ENCODE results near the gene GOLGB1.

GOLGB1 gene

GRCh38 chr3:121736112-121736511, 13.4 kb downstream of the GOLGB1 start:
- no peaks in the 10 kb centered on the region for H3K36me3 ChIP-seq (ENCODE audit: control insufficient read depth, insufficient read depth, low read length)
- no peaks in the 10 kb centered on the region for H3K27me3 ChIP-seq (ENCODE audit: control insufficient read depth, insufficient read depth, low read length)
- no peak overlapping the region for H3K27ac ChIP-seq (ENCODE audit: low read depth, low read length)
- H3K4me3 ChIP-seq (ENCODE audit: low read length), result no peak overlapping the region
- no peak overlapping the region for H3K9ac ChIP-seq (ENCODE audit: low read length)
- no peaks in the 10 kb centered on the region for H3K4me1 ChIP-seq (ENCODE audit: control insufficient read depth, insufficient read depth, low read length)

GRCh38 chr3:121735047-121735696, 14.4 kb downstream of the GOLGB1 start:
- no peaks in the 10 kb centered on the region for H3K4me1 ChIP-seq (ENCODE audit: control insufficient read depth, insufficient read depth, low read length)
- H3K27ac ChIP-seq (ENCODE audit: low read depth, low read length), result no peak overlapping the region
- H3K4me3 ChIP-seq (ENCODE audit: low read length), result no peak overlapping the region

GRCh38 chr3:121730940-121731687, 18.4 kb downstream of the GOLGB1 start:
- H3K27ac ChIP-seq (ENCODE audit: low read depth, low read length), result no peak overlapping the region
- no peak overlapping the region for H3K4me3 ChIP-seq (ENCODE audit: low read length)
- no peaks in the 10 kb centered on the region for H3K27me3 ChIP-seq (ENCODE audit: control insufficient read depth, insufficient read depth, low read length)
- H3K36me3 ChIP-seq (ENCODE audit: control insufficient read depth, insufficient read depth, low read length), result peaks cover 2% of the 10 kb centered on the region
- H3K4me1 ChIP-seq (ENCODE audit: control insufficient read depth, insufficient read depth, low read length), result no peaks in the 10 kb centered on the region
- no peak overlapping the region for H3K9ac ChIP-seq (ENCODE audit: low read length)

More at GRCh38 chr3:121735047-121735696, 14.4 kb downstream of the GOLGB1 start:
- H3K27me3 ChIP-seq (ENCODE audit: control insufficient read depth, insufficient read depth, low read length), result no peaks in the 10 kb centered on the region
- H3K9ac ChIP-seq (ENCODE audit: low read length), result no peak overlapping the region
- H3K36me3 ChIP-seq (ENCODE audit: control insufficient read depth, insufficient read depth, low read length), result no peaks in the 10 kb centered on the region

GRCh38 chr3:121724130-121724529, 25.4 kb downstream of the GOLGB1 start:
- Histone ChIP-seq H3K27ac (ENCODE audit: low read depth, low read length) (no peak overlapping the region), H3K27me3 (ENCODE audit: control insufficient read depth, insufficient read depth, low read length) (no peaks in the 10 kb centered on the region), H3K4me3 (ENCODE audit: low read length) (no peak overlapping the region), H3K9ac (ENCODE audit: low read length) (no peak overlapping the region), H3K36me3 (ENCODE audit: control insufficient read depth, insufficient read depth, low read length) (peaks cover 24% of the 10 kb centered on the region), H3K4me1 (ENCODE audit: control insufficient read depth, insufficient read depth, low read length) (no peaks in the 10 kb centered on the region)

GRCh38 chr3:121723485-121723884, 26.1 kb downstream of the GOLGB1 start:
- no peak overlapping the region for H3K4me3 ChIP-seq (ENCODE audit: low read length)
- no peaks in the 10 kb centered on the region for H3K4me1 ChIP-seq (ENCODE audit: control insufficient read depth, insufficient read depth, low read length)
- H3K27ac ChIP-seq (ENCODE audit: low read depth, low read length), result no peak overlapping the region
- H3K27me3 ChIP-seq (ENCODE audit: control insufficient read depth, insufficient read depth, low read length), result no peaks in the 10 kb centered on the region
- peaks cover 25% of the 10 kb centered on the region for H3K36me3 ChIP-seq (ENCODE audit: control insufficient read depth, insufficient read depth, low read length)
- H3K9ac ChIP-seq (ENCODE audit: low read length), result no peak overlapping the region

- Histone ChIP-seq H3K27ac (ENCODE audit: low read depth, low read length) (no peak overlapping the region), H3K4me1 (ENCODE audit: control insufficient read depth, insufficient read depth, low read length) (no peaks in the 10 kb centered on the region), H3K36me3 (ENCODE audit: control insufficient read depth, insufficient read depth, low read length) (peaks cover 29% of the 10 kb centered on the region), H3K9ac (ENCODE audit: low read length) (no peak overlapping the region), H3K27me3 (ENCODE audit: control insufficient read depth, insufficient read depth, low read length) (no peaks in the 10 kb centered on the region), H3K4me3 (ENCODE audit: low read length) (no peak overlapping the region)
Observed at GRCh38 chr3:121722411-121722810, 27.1 kb downstream of the GOLGB1 start.

GRCh38 chr3:121720163-121720562, 29.4 kb downstream of the GOLGB1 start:
- Histone ChIP-seq H3K4me3 (ENCODE audit: low read length) (no peak overlapping the region), H3K36me3 (ENCODE audit: control insufficient read depth, insufficient read depth, low read length) (peaks cover 31% of the 10 kb centered on the region), H3K27ac (ENCODE audit: low read depth, low read length) (no peak overlapping the region), H3K4me1 (ENCODE audit: control insufficient read depth, insufficient read depth, low read length) (no peaks in the 10 kb centered on the region), H3K9ac (ENCODE audit: low read length) (no peak overlapping the region), H3K27me3 (ENCODE audit: control insufficient read depth, insufficient read depth, low read length) (no peaks in the 10 kb centered on the region)

GRCh38 chr3:121719423-121719822, 30.1 kb downstream of the GOLGB1 start:
- no peak overlapping the region for H3K4me3 ChIP-seq (ENCODE audit: low read length)
- H3K9ac ChIP-seq (ENCODE audit: low read length), result no peak overlapping the region
- H3K27me3 ChIP-seq (ENCODE audit: control insufficient read depth, insufficient read depth, low read length), result no peaks in the 10 kb centered on the region
- H3K27ac ChIP-seq (ENCODE audit: low read depth, low read length), result no peak overlapping the region
- no peaks in the 10 kb centered on the region for H3K4me1 ChIP-seq (ENCODE audit: control insufficient read depth, insufficient read depth, low read length)
- peaks cover 23% of the 10 kb centered on the region for H3K36me3 ChIP-seq (ENCODE audit: control insufficient read depth, insufficient read depth, low read length)

- H3K36me3 ChIP-seq (ENCODE audit: control insufficient read depth, insufficient read depth, low read length), result peaks cover 18% of the 10 kb centered on the region
- no peak overlapping the region for H3K27ac ChIP-seq (ENCODE audit: low read depth, low read length)
- H3K4me3 ChIP-seq (ENCODE audit: low read length), result no peak overlapping the region
- H3K27me3 ChIP-seq (ENCODE audit: control insufficient read depth, insufficient read depth, low read length), result no peaks in the 10 kb centered on the region
- no peak overlapping the region for H3K9ac ChIP-seq (ENCODE audit: low read length)
- no peaks in the 10 kb centered on the region for H3K4me1 ChIP-seq (ENCODE audit: control insufficient read depth, insufficient read depth, low read length)
Observed at GRCh38 chr3:121718205-121718846, 31.2 kb downstream of the GOLGB1 start.

GRCh38 chr3:121710347-121710746, 39.2 kb downstream of the GOLGB1 start:
- no peaks in the 10 kb centered on the region for H3K4me1 ChIP-seq (ENCODE audit: control insufficient read depth, insufficient read depth, low read length)
- H3K36me3 ChIP-seq (ENCODE audit: control insufficient read depth, insufficient read depth, low read length), result no peaks in the 10 kb centered on the region
- no peak overlapping the region for H3K27ac ChIP-seq (ENCODE audit: low read depth, low read length)
- no peaks in the 10 kb centered on the region for H3K27me3 ChIP-seq (ENCODE audit: control insufficient read depth, insufficient read depth, low read length)
- H3K9ac ChIP-seq (ENCODE audit: low read length), result no peak overlapping the region
- no peak overlapping the region for H3K4me3 ChIP-seq (ENCODE audit: low read length)

GRCh38 chr3:121707531-121708273, 41.8 kb downstream of the GOLGB1 start:
- Histone ChIP-seq H3K4me1 (ENCODE audit: control insufficient read depth, insufficient read depth, low read length) (no peaks in the 10 kb centered on the region), H3K27ac (ENCODE audit: low read depth, low read length) (no peak overlapping the region), H3K27me3 (ENCODE audit: control insufficient read depth, insufficient read depth, low read length) (no peaks in the 10 kb centered on the region), H3K36me3 (ENCODE audit: control insufficient read depth, insufficient read depth, low read length) (no peaks in the 10 kb centered on the region), H3K9ac (ENCODE audit: low read length) (no peak overlapping the region), H3K4me3 (ENCODE audit: low read length) (no peak overlapping the region)

GRCh38 chr3:121705541-121705940, 44.0 kb downstream of the GOLGB1 start:
- H3K27me3 ChIP-seq (ENCODE audit: control insufficient read depth, insufficient read depth, low read length), result no peaks in the 10 kb centered on the region
- no peaks in the 10 kb centered on the region for H3K36me3 ChIP-seq (ENCODE audit: control insufficient read depth, insufficient read depth, low read length)
- H3K27ac ChIP-seq (ENCODE audit: low read depth, low read length), result no peak overlapping the region

More at GRCh38 chr3:121705541-121705940, 44.0 kb downstream of the GOLGB1 start:
- Histone ChIP-seq H3K9ac (ENCODE audit: low read length) (no peak overlapping the region), H3K4me1 (ENCODE audit: control insufficient read depth, insufficient read depth, low read length) (no peaks in the 10 kb centered on the region), H3K4me3 (ENCODE audit: low read length) (no peak overlapping the region)
